Measurements from ENCODE around the gene MAP4K4.
"Not testable (repeated sequence)": the region's sequence is repeated elsewhere in the genome, so short reads cannot be mapped to it uniquely, and the experiment has no call there.

Gene MAP4K4

GRCh38 chr2:101736233-101736632 is 38.7 kb downstream of the MAP4K4 start:
- H3K4me3 ChIP-seq (ENCODE audit: low read length) = no peak overlapping the region
- DNase-seq (ENCODE audit: low read depth, low spot score) = no peak

GRCh38 chr2:101736861-101737291 is 39.4 kb downstream of the MAP4K4 start:
- no peak for DNase-seq (ENCODE audit: low read depth, low spot score)
- H3K4me3 ChIP-seq (ENCODE audit: low read length) = no peak overlapping the region

DNA sequence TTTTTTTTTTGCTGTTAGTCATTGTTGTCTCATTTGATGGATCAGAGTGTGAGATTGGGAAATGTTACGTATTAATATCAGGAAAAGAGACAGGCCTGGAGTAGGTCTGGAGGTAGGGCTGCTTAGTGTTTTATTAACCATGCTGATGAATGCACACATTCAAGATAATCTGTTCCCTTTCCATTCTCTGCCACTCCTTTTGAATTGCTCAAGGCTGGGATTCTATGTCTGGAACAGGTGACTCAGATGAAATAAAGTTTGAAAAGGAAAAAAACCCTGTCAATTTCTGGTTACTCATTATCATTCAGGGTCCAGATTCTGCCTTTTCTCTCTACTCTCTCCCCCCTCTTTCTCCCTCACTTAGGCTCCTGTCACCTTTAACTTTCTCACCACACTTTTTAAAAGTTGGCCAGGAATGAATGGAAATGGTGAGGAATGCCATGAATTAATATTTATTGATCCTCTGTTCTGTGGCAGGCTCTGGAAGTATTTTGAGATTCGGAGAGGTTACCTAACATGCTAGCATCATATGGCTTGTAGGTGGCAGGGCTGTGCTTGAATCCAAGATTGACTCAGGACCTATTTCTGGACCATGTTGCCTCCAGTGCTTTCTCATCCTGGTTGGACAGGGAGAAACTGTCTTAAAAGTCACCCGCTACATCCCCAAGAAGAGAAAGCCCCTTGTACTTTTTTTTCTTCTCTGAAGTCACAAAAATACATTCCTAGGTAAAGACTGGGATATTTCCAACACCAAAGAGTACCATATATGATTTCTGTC is 40.2 kb downstream of the MAP4K4 start:
- no peak overlapping the region for H3K4me3 ChIP-seq (ENCODE audit: low read length)
- no peak for DNase-seq (ENCODE audit: low read depth, low spot score)

GRCh38 chr2:101738649-101739048 is 41.1 kb downstream of the MAP4K4 start:
- no peak for DNase-seq (ENCODE audit: low read depth, low spot score)
- H3K4me3 ChIP-seq (ENCODE audit: low read length) = no peak overlapping the region

DNA sequence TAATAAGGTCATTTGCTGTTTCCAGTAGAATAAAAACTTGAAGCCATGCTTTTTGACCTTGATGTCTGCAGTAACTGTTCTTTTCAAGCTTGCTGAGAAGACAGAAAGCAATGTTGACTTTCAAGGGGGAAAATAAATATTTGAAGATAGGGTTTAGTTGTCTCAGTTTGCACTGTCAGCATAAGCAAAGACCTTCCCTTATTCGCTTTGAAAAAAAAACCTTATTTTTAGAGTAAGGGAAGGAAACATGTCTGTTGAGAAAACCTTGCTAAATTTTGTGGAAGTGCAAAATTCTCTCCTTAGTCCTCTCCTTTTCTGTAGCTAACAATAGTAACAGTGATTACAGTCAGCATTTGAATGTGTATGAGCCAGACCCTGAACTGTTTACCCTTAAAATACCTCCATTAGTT is 43.1 kb downstream of the MAP4K4 start:
- DNase-seq (ENCODE audit: low read depth, low spot score) = no peak
- no peak overlapping the region for H3K4me3 ChIP-seq (ENCODE audit: low read length)

GRCh38 chr2:101741775-101742520 is 44.4 kb downstream of the MAP4K4 start:
- DNase-seq (ENCODE audit: low read depth, low spot score) = no peak
- H3K4me3 ChIP-seq (ENCODE audit: low read length) = no peak overlapping the region

- DNase-seq (ENCODE audit: low read depth, low spot score) = no peak
- no peak overlapping the region for H3K4me3 ChIP-seq (ENCODE audit: low read length)
Measured at GRCh38 chr2:101742547-101742946, 45.0 kb downstream of the MAP4K4 start.

- no peak for DNase-seq (ENCODE audit: low read depth, low spot score)
- no peak overlapping the region for H3K4me3 ChIP-seq (ENCODE audit: low read length)
Measured at GRCh38 chr2:101743288-101743687, 45.8 kb downstream of the MAP4K4 start.

DNA sequence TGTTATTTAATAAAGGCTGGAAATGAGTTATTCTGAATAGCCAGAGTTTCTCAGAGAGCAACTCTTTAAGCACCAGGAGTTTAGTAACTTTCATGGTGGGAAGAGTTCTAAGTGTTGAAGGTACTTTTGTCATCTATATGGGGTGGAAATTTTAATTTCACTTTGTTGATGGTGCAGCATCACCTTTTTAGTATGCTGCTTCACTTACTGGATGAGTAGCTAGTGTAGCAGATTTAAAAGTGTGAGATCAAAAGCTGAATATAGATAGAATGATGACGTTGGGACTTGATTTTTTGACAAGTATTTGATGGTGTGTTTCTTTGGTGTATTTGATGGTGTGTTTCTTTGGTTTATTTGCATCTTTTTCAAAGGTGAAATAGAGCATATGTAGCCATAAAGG is 47.3 kb downstream of the MAP4K4 start:
- no peak for DNase-seq (ENCODE audit: low read depth, low spot score)
- H3K4me3 ChIP-seq (ENCODE audit: low read length) = no peak overlapping the region

GRCh38 chr2:101745711-101746694 is 48.5 kb downstream of the MAP4K4 start:
- H3K4me3 ChIP-seq (ENCODE audit: low read length) = no peak overlapping the region
- DNase-seq (ENCODE audit: low read depth, low spot score) = no peak

GRCh38 chr2:101748000-101748399 is 50.5 kb downstream of the MAP4K4 start:
- H3K4me3 ChIP-seq (ENCODE audit: low read length) = no peak overlapping the region
- no peak for DNase-seq (ENCODE audit: low read depth, low spot score)

GRCh38 chr2:101748462-101748861 is 51.0 kb downstream of the MAP4K4 start:
- DNase-seq (ENCODE audit: low read depth, low spot score); H3K4me3 ChIP-seq (ENCODE audit: low read length): not testable (repeated sequence)

- DNase-seq (ENCODE audit: low read depth, low spot score) = no peak
- no peak overlapping the region for H3K4me3 ChIP-seq (ENCODE audit: low read length)
Measured at GRCh38 chr2:101750688-101751087, 53.2 kb downstream of the MAP4K4 start.

- no peak overlapping the region for H3K4me3 ChIP-seq (ENCODE audit: low read length)
- no peak for DNase-seq (ENCODE audit: low read depth, low spot score)
Measured at GRCh38 chr2:101751276-101751815, 53.8 kb downstream of the MAP4K4 start.

GRCh38 chr2:101751875-101752619 is 54.5 kb downstream of the MAP4K4 start:
- H3K4me3 ChIP-seq (ENCODE audit: low read length) = no peak overlapping the region
- DNase-seq (ENCODE audit: low read depth, low spot score) = no peak

GRCh38 chr2:101752716-101753616 is 55.5 kb downstream of the MAP4K4 start:
- H3K4me3 ChIP-seq (ENCODE audit: low read length) = no peak overlapping the region
- no peak for DNase-seq (ENCODE audit: low read depth, low spot score)

DNA sequence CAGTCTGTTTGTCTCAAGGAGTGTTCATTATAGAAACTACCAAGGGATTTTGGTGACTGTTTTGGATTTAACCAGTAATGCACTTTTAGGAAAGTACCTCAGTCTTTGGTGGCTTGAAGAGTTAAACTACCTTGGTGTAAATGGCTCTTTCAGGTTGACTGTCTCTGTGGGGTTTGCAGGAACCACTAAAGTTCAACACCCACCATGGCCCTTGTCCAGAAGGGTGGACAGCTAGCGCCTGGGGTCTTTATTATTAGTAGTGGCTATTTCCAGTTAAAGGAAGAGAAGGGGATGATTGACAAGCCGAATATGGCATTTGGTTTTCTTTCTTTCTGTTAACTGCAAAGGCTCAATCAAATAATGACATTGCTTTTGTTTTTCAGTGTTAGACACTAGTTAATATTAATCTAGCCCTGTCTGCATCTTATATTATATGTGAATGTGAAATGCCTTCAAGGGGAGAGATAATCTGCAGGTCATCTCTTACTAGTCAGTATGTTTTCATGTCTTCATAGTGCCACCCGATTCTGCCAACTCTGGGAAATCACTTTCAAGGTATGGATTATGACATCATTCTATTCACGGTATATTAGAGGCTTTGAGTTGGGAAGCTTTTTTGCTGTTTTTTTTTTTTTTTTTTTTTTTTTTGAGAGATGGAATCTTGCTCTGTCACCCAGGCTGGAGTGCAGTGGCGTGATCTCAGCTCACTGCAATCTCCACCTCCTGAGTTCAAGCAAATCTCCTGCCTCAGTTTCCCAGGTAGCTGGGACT is 56.4 kb downstream of the MAP4K4 start:
- no peak overlapping the region for H3K4me3 ChIP-seq (ENCODE audit: low read length)

More for the DNA sequence above, 56.4 kb downstream of the MAP4K4 start:
- DNase-seq (ENCODE audit: low read depth, low spot score) = no peak
